OCI-M1 (cell line): ENCODE results near the gene NRN1.
"Not testable (repeated sequence)": the region's sequence is repeated elsewhere in the genome, so short reads cannot be mapped to it uniquely, and the experiment has no call there.

Source experiments
- DNase-seq: peaks from one replicate; lab custom pipeline; 2025; lab: John Stamatoyannopoulos, UW

The NRN1 gene

DNA sequence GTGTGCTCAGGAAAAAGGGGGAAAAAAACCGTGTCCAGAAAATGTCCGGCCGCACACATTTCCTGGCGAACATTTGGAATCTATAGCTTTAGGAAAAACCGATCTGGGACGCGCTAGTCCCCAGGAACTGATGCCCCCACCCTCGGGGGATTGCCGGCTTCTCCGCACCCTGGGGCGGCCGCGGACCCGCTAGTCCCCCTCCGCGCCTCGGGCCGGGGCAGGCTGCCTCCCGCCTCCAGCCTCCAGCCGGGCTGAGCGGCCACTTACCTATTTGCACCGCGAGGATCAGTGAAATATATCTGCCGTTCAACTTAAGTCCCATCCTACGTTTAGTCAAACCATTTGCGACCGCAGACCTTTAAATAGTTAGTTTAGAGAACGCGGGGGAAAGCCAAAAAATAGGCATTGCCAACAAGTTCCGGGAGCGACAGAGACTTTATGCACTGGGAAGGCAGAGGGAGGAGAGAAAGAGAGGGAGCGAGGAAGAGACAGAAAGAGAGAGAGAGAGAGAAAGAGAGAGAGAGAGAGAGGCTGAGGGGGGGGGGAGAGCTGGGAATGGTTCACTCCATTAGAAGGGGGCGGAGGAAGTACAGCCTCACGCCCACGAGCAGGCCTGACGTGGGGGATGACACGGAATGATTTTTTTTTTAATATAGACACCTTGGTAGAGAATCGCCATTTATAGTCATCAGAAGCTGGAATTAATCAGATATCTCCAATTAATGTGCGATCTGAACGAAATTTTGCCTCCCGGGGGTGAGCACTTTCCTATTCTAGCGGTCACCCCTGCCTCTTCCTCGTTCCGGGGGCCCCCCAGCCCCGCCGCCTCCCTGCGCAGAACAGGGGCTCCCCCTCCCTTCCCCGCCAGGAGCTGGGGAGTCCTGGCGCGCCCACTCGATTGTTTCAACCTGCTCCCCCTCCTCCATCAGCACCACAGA lies at the start of gene NRN1:
Gene NRN1, minus strand, starts transcription at position 498 of the 938 bp plus-strand sequence. Its CDS starts 176 bp downstream, at position 322.
- no peak for DNase-seq

GRCh38 chr6:6052216-6052615 lies 45.5 kb upstream of the NRN1 start:
- DNase-seq = no peak

- no peak for DNase-seq
Measured at GRCh38 chr6:6046716-6047115, 40.0 kb upstream of the NRN1 start.

DNA sequence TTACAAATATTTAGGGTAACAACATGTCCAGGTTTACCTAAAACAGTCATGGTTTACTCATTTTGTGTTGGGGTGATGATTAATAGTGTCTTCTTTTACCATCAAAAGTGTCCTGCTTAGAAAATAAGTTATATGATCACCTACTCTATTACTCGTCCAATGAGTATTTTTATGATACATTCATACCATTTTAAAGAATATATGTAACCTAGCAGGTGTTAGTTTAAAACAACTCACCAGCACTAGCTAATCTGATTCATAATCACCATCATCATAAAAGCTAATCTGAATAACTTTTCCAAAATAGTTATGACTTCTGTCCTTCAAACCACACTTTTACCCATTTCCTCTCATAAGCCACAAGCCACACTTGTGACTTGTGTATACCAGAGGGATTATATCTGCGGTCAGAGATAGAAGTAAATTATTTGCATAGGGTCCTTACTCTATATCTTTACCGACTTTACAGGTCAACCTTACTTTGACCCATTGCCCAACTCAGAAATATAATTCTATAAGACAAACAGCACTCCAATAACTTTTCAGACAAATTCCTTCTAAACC lies 33.3 kb upstream of the NRN1 start:
- DNase-seq = no peak

GRCh38 chr6:6037179-6037578 lies 30.5 kb upstream of the NRN1 start:
- no peak for DNase-seq

DNA sequence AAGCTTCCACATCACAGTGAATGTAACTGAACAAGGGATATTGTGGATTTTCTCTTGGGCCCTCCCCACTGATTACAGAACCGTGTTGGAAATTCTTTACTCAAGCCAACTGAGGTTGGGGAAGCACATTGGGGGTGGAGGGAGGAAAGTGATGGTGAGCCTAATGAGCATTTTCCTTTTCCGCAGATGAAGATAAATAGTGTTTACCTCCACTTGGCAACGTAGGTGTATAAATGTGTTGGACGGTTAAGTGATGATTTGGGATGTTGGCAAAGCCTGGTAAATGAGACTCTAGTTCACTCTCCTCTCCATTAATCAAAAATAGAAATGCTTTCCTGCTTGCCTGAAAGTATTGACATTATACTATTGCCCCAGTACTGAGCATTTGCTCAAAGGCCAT lies 27.1 kb upstream of the NRN1 start:
- no peak for DNase-seq

DNA sequence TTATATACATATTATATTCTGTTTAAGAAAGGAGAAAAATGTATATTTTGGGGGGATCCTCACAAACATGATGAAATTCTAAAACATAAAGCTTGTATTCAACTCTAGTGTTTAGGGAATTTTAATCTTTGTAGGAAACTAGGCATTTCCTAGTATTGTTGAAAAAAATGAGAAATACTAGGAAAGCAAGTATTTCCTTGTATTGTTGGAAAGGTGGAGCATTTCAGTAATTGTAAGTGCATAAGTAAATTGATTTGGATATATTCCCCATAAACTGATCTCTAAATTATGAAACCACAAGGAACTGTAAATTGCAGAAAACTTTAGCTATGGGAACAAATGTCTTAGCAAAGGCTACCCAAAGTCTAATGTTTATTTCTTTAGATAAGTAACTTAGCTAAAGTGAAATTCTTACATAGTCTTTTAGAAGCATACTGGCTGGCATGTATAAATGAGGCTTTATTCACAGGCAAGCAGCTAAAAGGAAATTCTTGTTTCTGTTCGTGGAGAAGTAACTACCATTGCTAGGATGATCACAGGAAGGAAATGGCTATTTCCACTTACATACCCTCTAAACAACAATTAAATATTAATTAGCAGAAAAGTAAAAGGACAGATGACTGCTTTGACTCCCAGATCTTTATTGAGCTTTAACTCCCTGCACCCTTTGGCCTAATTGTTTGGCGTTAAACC lies 19.9 kb upstream of the NRN1 start:
- DNase-seq = peak; percentile 22

- DNase-seq = no peak
Measured at GRCh38 chr6:6025736-6026135, 19.0 kb upstream of the NRN1 start.

DNA sequence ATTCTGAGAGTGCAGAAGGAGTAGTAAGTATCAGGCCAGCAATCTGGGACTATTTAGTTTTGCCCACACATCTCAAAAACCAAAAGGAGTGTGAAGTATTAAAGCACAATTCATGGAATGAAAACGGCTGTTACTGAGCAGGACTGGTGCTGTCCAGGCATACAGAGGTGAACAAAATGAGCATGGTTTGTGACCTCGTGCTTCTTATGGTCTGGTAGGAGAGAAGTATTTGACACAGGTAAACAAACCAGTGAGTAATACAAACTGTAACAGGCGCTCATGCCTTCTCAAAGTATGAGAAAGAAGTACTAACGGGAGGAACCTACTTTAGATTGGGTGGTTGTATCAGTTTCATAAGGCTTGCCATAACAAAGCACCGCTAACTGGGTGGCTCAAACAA lies 17.5 kb upstream of the NRN1 start:
- no peak for DNase-seq

DNA sequence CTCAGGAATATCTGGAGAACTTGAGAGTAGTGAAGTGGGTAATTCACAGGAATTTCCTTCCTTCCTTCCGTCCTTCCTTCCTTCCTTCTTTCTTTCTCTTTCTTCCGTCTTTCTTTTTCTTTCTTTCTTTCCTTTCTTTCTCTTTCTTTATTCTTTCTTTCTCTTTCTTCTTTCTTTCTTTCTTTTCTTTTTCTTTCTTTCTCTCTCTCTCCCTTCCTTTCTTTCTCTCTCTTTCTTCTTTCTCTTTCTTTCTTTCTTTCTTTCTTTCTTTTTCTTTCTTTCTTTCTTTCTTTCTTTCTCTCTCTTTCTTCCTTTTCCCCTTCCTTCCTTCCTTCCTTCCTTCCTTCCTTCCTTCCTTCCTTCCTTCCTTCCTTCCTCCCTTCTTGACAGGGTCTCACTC lies 16.1 kb upstream of the NRN1 start:
- not testable (repeated sequence) for DNase-seq

- DNase-seq = peak; percentile 74
Measured at GRCh38 chr6:6008648-6009421, 2.1 kb upstream of the NRN1 start.

- DNase-seq = no peak
Measured at GRCh38 chr6:6008089-6008647, 1.4 kb upstream of the NRN1 start.

- DNase-seq = no peak
Measured at GRCh38 chr6:6007366-6008088, 802 bp upstream of the NRN1 start.

- no peak for DNase-seq
Measured at GRCh38 chr6:6006006-6006427, 708 bp downstream of the NRN1 start.

GRCh38 chr6:6005051-6006005 lies 1.4 kb downstream of the NRN1 start:
- DNase-seq = peak; percentile 19

- DNase-seq = no peak
Measured at GRCh38 chr6:6004390-6004995, 2.2 kb downstream of the NRN1 start.

- no peak for DNase-seq
Measured at GRCh38 chr6:6003621-6004366, 2.9 kb downstream of the NRN1 start.

- DNase-seq = no peak
Measured at GRCh38 chr6:6002848-6003620, 3.7 kb downstream of the NRN1 start.
